Type B pancreatic cell (in vitro differentiated cells): ENCODE data around the gene TCF12. TPM values are rescaled to one million over a fixed set of nuclear protein-coding genes. Genes with fewer than 3 reads are reported as not detected.

Experiments used
- DNase-seq: peaks from one replicate; pipeline ENCODE4 v3.0.0; 2021; ENCODE audit warnings: mixed read lengths; ENCODE audit not compliant: unreplicated experiment; ENCODE audit errors: extremely low spot score
- H3K27ac Mint-ChIP-seq: 2 replicates; pipeline ENCODE4 v1.8.0; 2021; ENCODE audit warnings: mild to moderate bottlenecking, mixed read lengths
- H3K27me3 Mint-ChIP-seq: 2 replicates; pipeline ENCODE4 v1.8.0; 2021; ENCODE audit warnings: mixed read lengths
- H3K36me3 Mint-ChIP-seq: 2 replicates; pipeline ENCODE4 v1.8.0; 2021; ENCODE audit warnings: mixed read lengths
- H3K4me1 Mint-ChIP-seq: one replicate; pipeline ENCODE4 v1.8.0; 2021; ENCODE audit warnings: mixed read lengths; ENCODE audit not compliant: unreplicated experiment
- H3K4me3 Mint-ChIP-seq: 2 replicates; pipeline ENCODE4 v1.8.0; 2021; ENCODE audit warnings: mild to moderate bottlenecking, mixed read lengths
- H3K9me3 Mint-ChIP-seq: 2 replicates; pipeline ENCODE4 v1.8.0; 2021; ENCODE audit warnings: mixed read lengths
- CTCF ChIP-seq: fragments of 200-600 bp; sonication (generic); conservative IDR thresholded peaks from 2 replicates; pipeline ENCODE4 v1.5.0; 2021; ENCODE audit warnings: antibody characterized with exemption, mild to moderate bottlenecking
- total RNA-seq: library from RNA; stranded (reverse); gene quantifications from 2 replicates; pipeline ENCODE4 v1.2.1, GENCODE V29; 2021; ENCODE audit warnings: low replicate concordance

The TCF12 gene
- total RNA-seq, 1 donor from 2014 or later, result 153 TPM

- TF ChIP-seq CTCF, result no peak
- no peaks in the 10 kb centered on the region for H3K27me3 Mint-ChIP-seq
- H3K4me3 Mint-ChIP-seq, result no peak overlapping the region
- peaks cover 14% of the 10 kb centered on the region for H3K4me1 Mint-ChIP-seq
- DNase-seq, result no peak
- H3K9me3 Mint-ChIP-seq, result no peaks in the 10 kb centered on the region
- no peak overlapping the region for H3K27ac Mint-ChIP-seq
- H3K36me3 Mint-ChIP-seq, result no peaks in the 10 kb centered on the region
These were observed 415.0 kb downstream of the TCF12 start for GRCh38 chr15:57333487-57333886.

GRCh38 chr15:57334257-57334656 is 415.8 kb downstream of the TCF12 start:
- Mint-ChIP-seq H3K27me3 (no peaks in the 10 kb centered on the region), H3K27ac (no peak overlapping the region), H3K4me3 (no peak overlapping the region), H3K36me3 (no peaks in the 10 kb centered on the region), H3K4me1 (peaks cover 14% of the 10 kb centered on the region), H3K9me3 (no peaks in the 10 kb centered on the region)
- no peak for TF ChIP-seq CTCF
- DNase-seq, result no peak

- H3K27me3 Mint-ChIP-seq, result no peaks in the 10 kb centered on the region
- no peaks in the 10 kb centered on the region for H3K9me3 Mint-ChIP-seq
- TF ChIP-seq CTCF, result no peak
- no peak overlapping the region for H3K27ac Mint-ChIP-seq
- DNase-seq, result no peak
- no peaks in the 10 kb centered on the region for H3K36me3 Mint-ChIP-seq
- peaks cover 14% of the 10 kb centered on the region for H3K4me1 Mint-ChIP-seq
- no peak overlapping the region for H3K4me3 Mint-ChIP-seq
These were observed 416.9 kb downstream of the TCF12 start for GRCh38 chr15:57335293-57335715.

GRCh38 chr15:57335719-57336118 is 417.3 kb downstream of the TCF12 start:
- Mint-ChIP-seq H3K4me1 (peaks cover 18% of the 10 kb centered on the region), H3K36me3 (no peaks in the 10 kb centered on the region), H3K27me3 (no peaks in the 10 kb centered on the region), H3K27ac (no peak overlapping the region), H3K4me3 (no peak overlapping the region), H3K9me3 (no peaks in the 10 kb centered on the region)
- no peak for TF ChIP-seq CTCF
- no peak for DNase-seq

GRCh38 chr15:57337868-57338411 is 419.5 kb downstream of the TCF12 start:
- DNase-seq, result no peak
- Mint-ChIP-seq H3K27ac (no peak overlapping the region), H3K27me3 (no peaks in the 10 kb centered on the region), H3K9me3 (no peaks in the 10 kb centered on the region), H3K4me1 (peaks cover 28% of the 10 kb centered on the region), H3K4me3 (no peak overlapping the region), H3K36me3 (no peaks in the 10 kb centered on the region)
- TF ChIP-seq CTCF, result no peak

GRCh38 chr15:57339321-57339720 is 420.9 kb downstream of the TCF12 start:
- Mint-ChIP-seq H3K27me3 (no peaks in the 10 kb centered on the region), H3K36me3 (no peaks in the 10 kb centered on the region), H3K4me3 (no peak overlapping the region), H3K27ac (no peak overlapping the region), H3K4me1 (peaks cover 34% of the 10 kb centered on the region), H3K9me3 (no peaks in the 10 kb centered on the region)
- no peak for TF ChIP-seq CTCF
- no peak for DNase-seq
